ENCODE measurements around the gene LDLRAD3. TPM values are rescaled to one million over a fixed set of nuclear protein-coding genes. Genes with fewer than 3 reads are reported as not detected.

The LDLRAD3 gene
- total and polyA plus RNA-seq, 3 donors from 2014 or later: 7.1 to 14.6 (median 12.0) TPM

GRCh38 chr11:36093548-36093947, 149.7 kb downstream of the LDLRAD3 start:
- no peak overlapping the region for H3K4me3 ChIP-seq
- WGBS, 2 donors: 93 to 97% methylated on average over 4 of the region's 4 CpGs
- H3K4me1 ChIP-seq: no peaks in the 10 kb centered on the region
- intact Hi-C loops (cut with DNase I; ENCODE audit: low total_unique reads): no loop called here
- H3K27me3 ChIP-seq: no peaks in the 10 kb centered on the region
- H3K27ac ChIP-seq: no peak overlapping the region
- H3K9me3 ChIP-seq: no peaks in the 10 kb centered on the region
- no peak for DNase-seq
- H3K36me3 ChIP-seq (ENCODE audit: low read depth, missing control alignments): no peaks in the 10 kb centered on the region
- TF ChIP-seq, protein P1, sequence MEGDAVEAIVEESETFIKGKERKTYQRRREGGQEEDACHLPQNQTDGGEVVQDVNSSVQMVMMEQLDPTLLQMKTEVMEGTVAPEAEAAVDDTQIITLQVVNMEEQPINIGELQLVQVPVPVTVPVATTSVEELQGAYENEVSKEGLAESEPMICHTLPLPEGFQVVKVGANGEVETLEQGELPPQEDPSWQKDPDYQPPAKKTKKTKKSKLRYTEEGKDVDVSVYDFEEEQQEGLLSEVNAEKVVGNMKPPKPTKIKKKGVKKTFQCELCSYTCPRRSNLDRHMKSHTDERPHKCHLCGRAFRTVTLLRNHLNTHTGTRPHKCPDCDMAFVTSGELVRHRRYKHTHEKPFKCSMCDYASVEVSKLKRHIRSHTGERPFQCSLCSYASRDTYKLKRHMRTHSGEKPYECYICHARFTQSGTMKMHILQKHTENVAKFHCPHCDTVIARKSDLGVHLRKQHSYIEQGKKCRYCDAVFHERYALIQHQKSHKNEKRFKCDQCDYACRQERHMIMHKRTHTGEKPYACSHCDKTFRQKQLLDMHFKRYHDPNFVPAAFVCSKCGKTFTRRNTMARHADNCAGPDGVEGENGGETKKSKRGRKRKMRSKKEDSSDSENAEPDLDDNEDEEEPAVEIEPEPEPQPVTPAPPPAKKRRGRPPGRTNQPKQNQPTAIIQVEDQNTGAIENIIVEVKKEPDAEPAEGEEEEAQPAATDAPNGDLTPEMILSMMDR (IDR thresholded peaks at IDR 0.05): no peak
- TF ChIP-seq POLR2A (IDR thresholded peaks at IDR 0.05): no peak

- 93 to 98% methylated on average over 2 of the region's 2 CpGs for WGBS, 2 donors
- no peak for TF ChIP-seq POLR2A (IDR thresholded peaks at IDR 0.05)
- TF ChIP-seq, protein P1 (IDR thresholded peaks at IDR 0.05): no peak
- no peaks in the 10 kb centered on the region for H3K9me3 ChIP-seq
- H3K36me3 ChIP-seq (ENCODE audit: low read depth, missing control alignments): no peaks in the 10 kb centered on the region
- intact Hi-C loops (cut with DNase I; ENCODE audit: low total_unique reads): no loop called here
- no peaks in the 10 kb centered on the region for H3K27me3 ChIP-seq
- H3K27ac ChIP-seq: no peak overlapping the region
- H3K4me3 ChIP-seq: no peak overlapping the region
- no peaks in the 10 kb centered on the region for H3K4me1 ChIP-seq
- no peak for DNase-seq
Measured at GRCh38 chr11:36094164-36094563, 150.3 kb downstream of the LDLRAD3 start.

DNA sequence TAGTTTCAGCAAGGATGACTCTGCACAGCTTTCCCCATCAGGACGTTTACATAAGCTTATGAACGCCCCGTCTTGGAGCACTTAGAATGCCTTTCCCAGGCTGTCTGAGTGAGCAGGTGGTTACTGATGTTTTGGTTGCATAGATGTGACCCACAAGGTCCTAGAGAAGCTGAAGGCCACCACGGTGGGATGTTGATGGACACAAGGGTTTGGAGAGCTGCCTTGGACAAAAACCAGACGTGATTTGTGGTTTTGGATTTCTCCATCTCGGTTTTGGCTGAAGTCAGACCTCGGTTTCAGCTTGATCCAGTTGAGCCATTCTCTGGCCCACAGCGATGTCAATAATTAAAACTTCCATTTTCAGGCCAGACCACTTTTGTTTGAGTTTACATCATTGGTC, 151.9 kb downstream of the LDLRAD3 start:
- H3K27ac ChIP-seq: no peak overlapping the region
- no peaks in the 10 kb centered on the region for H3K36me3 ChIP-seq (ENCODE audit: low read depth, missing control alignments)
- no peaks in the 10 kb centered on the region for H3K4me1 ChIP-seq
- intact Hi-C loops (cut with DNase I; ENCODE audit: low total_unique reads): no loop called here
- H3K4me3 ChIP-seq: no peak overlapping the region
- H3K27me3 ChIP-seq: no peaks in the 10 kb centered on the region
- 92 to 94% methylated on average over 8 of the region's 8 CpGs for WGBS, 2 donors
- H3K9me3 ChIP-seq: no peaks in the 10 kb centered on the region
- no peak for TF ChIP-seq POLR2A (IDR thresholded peaks at IDR 0.05)
- TF ChIP-seq, protein P1 (IDR thresholded peaks at IDR 0.05): no peak
- no peak for DNase-seq

DNA sequence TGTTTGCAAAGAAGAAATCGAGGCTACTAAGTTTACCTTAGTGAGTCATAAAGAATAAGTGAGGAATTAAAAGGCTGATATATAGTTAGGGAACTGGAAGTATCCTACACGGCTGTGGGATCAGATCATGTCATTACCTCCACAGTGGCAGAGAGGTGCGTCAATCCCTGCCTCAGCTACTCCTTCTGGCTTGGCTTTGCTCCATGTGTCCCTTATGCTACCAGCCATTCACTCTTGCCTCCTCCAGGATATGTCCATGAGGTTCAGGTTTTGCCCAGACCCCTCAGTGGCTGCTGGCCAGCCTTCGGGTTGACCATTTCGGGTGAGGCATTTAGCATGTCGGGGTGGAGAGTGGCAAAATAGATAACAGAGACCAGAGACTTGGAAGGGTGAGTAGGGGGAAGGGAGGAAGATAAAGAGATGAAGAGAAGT, 153.4 kb downstream of the LDLRAD3 start:
- intact Hi-C loops (cut with DNase I; ENCODE audit: low total_unique reads): no loop called here
- no peak overlapping the region for H3K27ac ChIP-seq
- no peaks in the 10 kb centered on the region for H3K36me3 ChIP-seq (ENCODE audit: low read depth, missing control alignments)
- 85% methylated on average over 6 of the region's 6 CpGs for WGBS, 2 donors
- DNase-seq: no peak
- H3K4me1 ChIP-seq: no peaks in the 10 kb centered on the region
- TF ChIP-seq, protein P1 (IDR thresholded peaks at IDR 0.05): no peak
- TF ChIP-seq POLR2A (IDR thresholded peaks at IDR 0.05): no peak
- H3K4me3 ChIP-seq: no peak overlapping the region
- H3K27me3 ChIP-seq: no peaks in the 10 kb centered on the region
- H3K9me3 ChIP-seq: no peaks in the 10 kb centered on the region

GRCh38 chr11:36098087-36098486, 154.2 kb downstream of the LDLRAD3 start:
- no peak overlapping the region for H3K27ac ChIP-seq
- H3K4me1 ChIP-seq: no peaks in the 10 kb centered on the region
- no peaks in the 10 kb centered on the region for H3K27me3 ChIP-seq
- H3K4me3 ChIP-seq: no peak overlapping the region
- intact Hi-C loops (cut with DNase I; ENCODE audit: low total_unique reads): no loop called here
- H3K36me3 ChIP-seq (ENCODE audit: low read depth, missing control alignments): no peaks in the 10 kb centered on the region
- no peaks in the 10 kb centered on the region for H3K9me3 ChIP-seq
- DNase-seq: no peak
- TF ChIP-seq, protein P1 (IDR thresholded peaks at IDR 0.05): no peak
- no peak for TF ChIP-seq POLR2A (IDR thresholded peaks at IDR 0.05)
- WGBS, 2 donors: 33 to 45% methylated on average over 6 of the region's 6 CpGs
